OCI-LY3 (cell line): ENCODE data around the gene RBP4.
"Not testable (repeated sequence)": the region's sequence is repeated elsewhere in the genome, so short reads cannot be mapped to it uniquely, and the experiment has no call there.

Source experiments
- H2AFZ ChIP-seq: fragments of 200-600, 300-600 bp; shearing (Covaris generic); 2 replicates; pipeline ENCODE4 v1.6.0; 2014; ENCODE audit warnings: antibody characterized with exemption, low read depth, low read length
- H3K27ac ChIP-seq: fragments of 200-600, 300-600 bp; sonication (generic); 2 replicates; pipeline ENCODE4 v1.5.1; 2014; ENCODE audit warnings: mild to moderate bottlenecking, low read length, moderate library complexity, mixed read lengths
- H3K27me3 ChIP-seq: fragments of 200-600, 300-600 bp; sonication (generic); 2 replicates; pipeline ENCODE4 v1.6.1; 2014; ENCODE audit warnings: low read depth, low read length, mixed read lengths
- H3K36me3 ChIP-seq: fragments of 200-600, 300-600 bp; sonication (generic); replicated peaks from 2 replicates; pipeline ENCODE3; 2014; ENCODE audit warnings: low read depth, low read length, mixed read lengths
- H3K4me1 ChIP-seq: fragments of 300-600, 200-600 bp; sonication (generic); 2 replicates; pipeline ENCODE4 v1.6.1; 2014; ENCODE audit warnings: low read length, mixed read lengths
- H3K4me2 ChIP-seq: fragments of 200-600, 300-600 bp; sonication (generic); 2 replicates; pipeline ENCODE4 v1.6.1; 2014; ENCODE audit warnings: low read length, mixed read lengths
- H3K4me3 ChIP-seq: fragments of 300-600, 200-600 bp; sonication (generic); 2 replicates; pipeline ENCODE4 v1.5.1; 2014; ENCODE audit warnings: antibody characterized with exemption, mild to moderate bottlenecking, low read length, moderate library complexity
- H3K79me2 ChIP-seq: fragments of 300-600, 200-600 bp; shearing (Covaris generic); 2 replicates; pipeline ENCODE4 v1.6.1; 2014; ENCODE audit warnings: mild to moderate bottlenecking, low read length, mixed read lengths
- H3K9ac ChIP-seq: fragments of 300-600, 200-600 bp; shearing (Covaris generic); 2 replicates; pipeline ENCODE4 v1.6.0; 2014; ENCODE audit warnings: mild to moderate bottlenecking, low read length, moderate library complexity
- H3K9me3 ChIP-seq: fragments of 200-600, 300-600 bp; shearing (Covaris generic); 2 replicates; pipeline ENCODE4 v1.6.1; 2014; ENCODE audit warnings: low read length, mixed read lengths; ENCODE audit not compliant: insufficient read depth
- H4K20me1 ChIP-seq: fragments of 200-600, 300-600 bp; sonication (generic); 2 replicates; pipeline ENCODE4 v1.6.1; 2016; ENCODE audit warnings: low read length, mixed read lengths; ENCODE audit not compliant: insufficient read depth
- EZH2phosphoT487 ChIP-seq: fragments of 200-600 bp; shearing (Covaris generic); IDR thresholded peaks from 2 replicates; pipeline ENCODE4 v1.6.1; 2018; ENCODE audit warnings: antibody characterized with exemption, mixed run types, low read depth
- TF ChIP-seq, protein P1 (sequence below): fragments of 200-600, 300-600 bp; sonication (generic); IDR thresholded peaks from 2 replicates; pipeline ENCODE4 v1.5.1; 2014; ENCODE audit warnings: antibody characterized with exemption, low read length, low read depth

The RBP4 gene

DNA sequence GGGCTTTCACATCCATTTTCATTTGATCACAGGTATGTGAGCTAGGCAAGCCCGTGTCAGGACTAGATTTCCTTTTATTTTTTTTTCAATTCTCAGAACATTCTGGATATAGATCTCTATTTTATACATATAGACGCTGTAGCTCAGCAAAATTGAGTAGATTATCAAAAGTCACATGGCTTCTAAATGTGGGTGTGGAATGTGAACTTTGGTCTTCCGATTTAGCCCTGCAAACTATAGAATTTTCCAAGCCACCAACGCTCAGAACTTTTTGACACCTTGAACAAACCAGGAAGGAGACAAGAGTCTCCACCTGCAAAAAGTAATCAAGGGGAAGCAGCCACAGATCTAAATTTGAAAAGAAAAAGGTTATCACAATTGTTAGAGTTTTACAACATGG, 50.4 kb downstream of the RBP4 start:
- Histone ChIP-seq H3K9ac (no peak overlapping the region), H4K20me1 (no peaks in the 10 kb centered on the region), H3K27ac (no peak overlapping the region), H3K27me3 (no peaks in the 10 kb centered on the region), H3K4me3 (no peak overlapping the region), H3K4me2 (no peak overlapping the region), H2AFZ (no peak overlapping the region), H3K79me2 (no peaks in the 10 kb centered on the region), H3K4me1 (no peaks in the 10 kb centered on the region), H3K36me3 (no peaks in the 10 kb centered on the region), H3K9me3 (no peaks in the 10 kb centered on the region)
- TF ChIP-seq, protein P1, sequence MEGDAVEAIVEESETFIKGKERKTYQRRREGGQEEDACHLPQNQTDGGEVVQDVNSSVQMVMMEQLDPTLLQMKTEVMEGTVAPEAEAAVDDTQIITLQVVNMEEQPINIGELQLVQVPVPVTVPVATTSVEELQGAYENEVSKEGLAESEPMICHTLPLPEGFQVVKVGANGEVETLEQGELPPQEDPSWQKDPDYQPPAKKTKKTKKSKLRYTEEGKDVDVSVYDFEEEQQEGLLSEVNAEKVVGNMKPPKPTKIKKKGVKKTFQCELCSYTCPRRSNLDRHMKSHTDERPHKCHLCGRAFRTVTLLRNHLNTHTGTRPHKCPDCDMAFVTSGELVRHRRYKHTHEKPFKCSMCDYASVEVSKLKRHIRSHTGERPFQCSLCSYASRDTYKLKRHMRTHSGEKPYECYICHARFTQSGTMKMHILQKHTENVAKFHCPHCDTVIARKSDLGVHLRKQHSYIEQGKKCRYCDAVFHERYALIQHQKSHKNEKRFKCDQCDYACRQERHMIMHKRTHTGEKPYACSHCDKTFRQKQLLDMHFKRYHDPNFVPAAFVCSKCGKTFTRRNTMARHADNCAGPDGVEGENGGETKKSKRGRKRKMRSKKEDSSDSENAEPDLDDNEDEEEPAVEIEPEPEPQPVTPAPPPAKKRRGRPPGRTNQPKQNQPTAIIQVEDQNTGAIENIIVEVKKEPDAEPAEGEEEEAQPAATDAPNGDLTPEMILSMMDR, result no peak
- TF ChIP-seq EZH2phosphoT487, result no peak

DNA sequence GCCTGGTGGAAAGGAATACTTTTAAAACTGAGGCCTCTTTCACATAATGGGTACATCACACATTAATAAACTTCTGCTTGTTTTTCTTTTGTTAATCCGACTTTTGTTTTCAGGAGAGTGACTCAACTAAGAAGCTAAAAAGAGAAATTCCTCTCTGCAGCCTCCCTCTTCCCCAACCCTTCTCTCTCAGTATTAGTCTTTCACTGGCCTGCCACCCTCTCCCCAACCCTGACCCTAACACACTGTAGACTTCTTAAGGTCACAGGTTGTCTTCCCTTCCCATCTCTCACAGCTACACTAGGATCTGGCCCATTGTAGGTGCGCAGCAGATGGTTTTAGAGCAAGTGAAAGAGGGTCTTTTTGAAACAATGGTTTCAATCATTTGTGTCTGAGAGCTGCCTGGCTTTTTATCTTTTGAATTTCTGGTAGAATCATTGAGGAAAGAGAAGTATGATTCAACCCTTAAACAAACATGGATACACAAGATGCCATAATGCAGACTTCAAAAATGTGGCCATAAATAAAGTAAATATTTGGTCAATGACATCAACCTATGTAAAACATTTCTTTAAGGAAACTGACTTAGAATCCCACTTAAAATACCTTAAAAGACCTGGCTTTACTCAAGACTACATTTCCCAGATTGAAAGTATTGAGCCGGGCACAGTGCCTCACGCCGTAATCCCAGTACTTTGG, 52.5 kb downstream of the RBP4 start:
- H3K79me2 ChIP-seq, result no peaks in the 10 kb centered on the region
- H3K27ac ChIP-seq, result no peak overlapping the region
- no peaks in the 10 kb centered on the region for H3K27me3 ChIP-seq
- no peaks in the 10 kb centered on the region for H3K36me3 ChIP-seq
- H3K9me3 ChIP-seq, result no peaks in the 10 kb centered on the region
- no peaks in the 10 kb centered on the region for H4K20me1 ChIP-seq
- H3K9ac ChIP-seq, result no peak overlapping the region
- H3K4me3 ChIP-seq, result no peak overlapping the region
- no peaks in the 10 kb centered on the region for H3K4me1 ChIP-seq
- no peak for TF ChIP-seq EZH2phosphoT487
- TF ChIP-seq, protein P1, result no peak
- no peak overlapping the region for H3K4me2 ChIP-seq
- H2AFZ ChIP-seq, result no peak overlapping the region

DNA sequence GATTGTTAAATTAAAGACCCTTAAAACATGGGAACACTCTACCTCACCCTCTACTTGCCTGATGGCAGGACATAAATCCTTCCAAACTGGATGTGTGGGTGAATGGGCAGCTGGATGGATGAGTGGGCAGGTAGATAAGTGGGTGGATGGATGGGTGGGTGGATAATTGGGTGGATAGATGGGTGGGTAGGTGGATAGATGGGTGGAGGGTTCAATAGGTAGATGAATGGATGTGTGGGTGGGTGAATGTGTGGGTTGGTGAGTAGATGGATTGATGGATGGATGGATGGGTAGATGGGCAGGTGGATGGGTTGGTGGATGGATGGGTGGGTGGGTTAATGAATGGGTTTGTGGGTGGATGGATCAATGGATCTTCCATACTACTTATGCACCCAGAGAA, 53.5 kb downstream of the RBP4 start:
- H2AFZ ChIP-seq, result no peak overlapping the region
- H3K4me3 ChIP-seq, result no peak overlapping the region
- TF ChIP-seq, protein P1, result no peak
- TF ChIP-seq EZH2phosphoT487, result no peak
- H3K4me1 ChIP-seq, result no peaks in the 10 kb centered on the region
- no peaks in the 10 kb centered on the region for H3K36me3 ChIP-seq
- no peaks in the 10 kb centered on the region for H3K27me3 ChIP-seq
- H3K4me2 ChIP-seq, result no peak overlapping the region
- H3K27ac ChIP-seq, result no peak overlapping the region
- no peaks in the 10 kb centered on the region for H3K79me2 ChIP-seq
- H3K9me3 ChIP-seq, result no peaks in the 10 kb centered on the region
- no peaks in the 10 kb centered on the region for H4K20me1 ChIP-seq
- H3K9ac ChIP-seq, result no peak overlapping the region

DNA sequence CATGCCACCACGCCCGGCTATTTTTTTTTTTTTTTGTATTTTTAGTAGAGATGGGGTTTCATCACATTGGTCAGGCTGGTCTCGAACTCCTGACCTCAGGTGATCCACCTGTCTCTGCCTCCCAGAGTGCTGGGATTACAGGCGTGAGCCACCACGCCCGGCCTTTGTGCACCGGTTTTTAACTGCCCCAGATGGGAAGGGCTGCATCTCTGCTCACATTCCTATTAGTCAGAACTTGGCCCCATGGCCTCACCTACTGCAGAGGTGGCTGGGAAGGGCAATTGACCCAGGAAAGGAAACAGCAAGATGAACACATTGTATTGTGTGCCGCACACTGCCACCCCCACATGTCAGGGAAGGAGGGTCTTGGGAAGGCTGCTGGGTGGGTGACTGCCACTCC, 54.0 kb downstream of the RBP4 start:
- H3K79me2 ChIP-seq, H2AFZ ChIP-seq, H3K27ac ChIP-seq: not testable (repeated sequence)

More for the DNA sequence above, 54.0 kb downstream of the RBP4 start:
- H3K9me3 ChIP-seq, H4K20me1 ChIP-seq, H3K4me1 ChIP-seq, H3K36me3 ChIP-seq, H3K9ac ChIP-seq, H3K4me2 ChIP-seq, H3K27me3 ChIP-seq, H3K4me3 ChIP-seq: not testable (repeated sequence)
